Testis (tissue), 2 donors: ENCODE data around the gene SMPD2.

Experiments used
- CTCF ChIP-seq, 3 experiments: fragments of 450-650 bp in 2 of 3; fragments of 200-600 bp in 1 of 3; sonication (generic) in 1 of 3; IDR thresholded peaks; one replicate each; pipeline ENCODE4 v1.5.1; 2016 to 2019; ENCODE audit warnings: antibody characterized with exemption in 3 of 3, mild to moderate bottlenecking in 2 of 3, moderate library complexity in 1 of 3
- POLR2A ChIP-seq: fragments of 450-650 bp; IDR thresholded peaks from one replicate; pipeline ENCODE4 v1.6.1; 2017; ENCODE audit warnings: antibody characterized with exemption, mild to moderate bottlenecking, moderate library complexity

- TF ChIP-seq POLR2A (no peak), CTCF (IDR thresholded peaks at IDR 0.05) (no peak)
These were observed 6.0 kb downstream of the SMPD2 start for GRCh38 chr6:109446541-109446940.
